Activated naive CD8-positive, alpha-beta T cell treated with anti-CD3 and anti-CD28 coated beads, Interleukin-2, amount 50 U/mL, for 16 hours (primary cell): Measurements from ENCODE around the gene ZNF423.

ENCODE experiments used
- DNase-seq: peaks from one replicate; pipeline ENCODE4 v3.0.0-alpha.2; 2020; ENCODE audit warnings: low read depth, low spot score

ZNF423 gene

DNA sequence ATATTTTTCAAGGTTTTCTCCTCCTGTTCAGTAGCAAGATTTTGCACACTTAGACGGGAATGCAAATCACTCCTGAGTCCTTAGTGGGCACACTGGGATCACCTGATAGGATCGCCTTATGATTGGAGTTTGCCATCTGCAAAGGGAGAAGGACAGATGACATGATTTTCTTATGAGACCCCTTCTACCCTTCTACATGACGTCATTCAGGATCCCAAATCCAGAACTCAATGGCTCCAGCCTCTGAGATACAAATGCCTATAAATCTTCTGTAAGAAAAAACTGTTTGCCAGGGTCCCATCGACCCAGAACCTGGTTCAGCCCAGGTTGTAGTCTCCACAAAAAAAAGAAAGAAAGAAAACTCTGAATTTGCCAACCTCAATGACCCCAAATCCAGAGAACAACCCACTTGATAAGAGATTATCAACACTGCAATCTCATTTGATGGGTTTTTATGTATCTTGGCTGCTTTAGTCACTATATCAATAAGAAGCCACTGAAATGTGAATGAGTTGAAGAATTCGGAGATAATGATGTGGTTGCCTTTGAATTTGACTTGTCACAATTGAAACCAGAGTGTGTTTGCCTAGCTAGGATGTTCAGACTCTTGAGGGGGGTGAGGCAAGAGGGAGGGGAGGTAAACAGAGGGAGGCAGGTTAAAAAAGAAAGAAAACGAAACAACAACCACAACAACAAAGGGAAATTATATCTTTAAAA, 6.7 kb downstream of the ZNF423 start:
- no peak for DNase-seq

DNA sequence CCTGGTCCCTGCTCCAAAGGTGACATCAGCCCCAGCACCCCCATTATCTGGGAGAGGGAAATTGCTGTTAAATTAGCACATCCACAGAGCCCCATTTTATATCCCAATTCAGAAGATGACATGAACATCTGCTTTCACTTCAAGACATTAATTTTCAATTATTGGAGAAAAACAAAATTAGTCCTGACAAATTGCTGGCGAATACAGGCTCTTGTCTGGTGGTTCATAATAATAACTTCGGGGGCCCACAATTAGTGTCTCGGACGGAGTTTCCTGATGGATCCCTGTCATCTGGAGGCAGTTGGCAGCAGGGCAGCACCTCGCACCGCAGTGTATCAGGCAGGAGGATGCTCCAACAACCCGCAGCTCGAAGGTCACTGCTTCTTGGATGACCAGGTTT, 7.4 kb downstream of the ZNF423 start:
- no peak for DNase-seq

DNA sequence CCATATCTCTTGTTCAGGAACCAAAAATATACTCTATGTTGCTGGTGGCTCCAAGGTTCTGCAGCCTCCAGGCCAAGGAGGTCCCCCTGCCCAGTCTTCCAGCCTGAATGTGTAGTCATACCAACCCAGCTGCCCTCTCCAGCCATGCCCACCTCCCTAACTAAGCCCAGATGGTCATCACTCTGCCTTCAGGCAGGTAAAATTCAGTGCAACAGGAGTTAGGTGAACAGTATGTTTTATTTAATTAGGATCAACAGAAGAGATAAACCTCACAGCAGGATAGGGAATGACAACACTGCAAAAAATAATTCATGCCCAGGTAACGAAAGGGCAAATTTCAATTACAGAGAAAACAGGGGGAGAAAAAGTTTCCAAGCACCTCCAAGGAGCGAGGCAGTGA, 9.1 kb downstream of the ZNF423 start:
- no peak for DNase-seq

DNA sequence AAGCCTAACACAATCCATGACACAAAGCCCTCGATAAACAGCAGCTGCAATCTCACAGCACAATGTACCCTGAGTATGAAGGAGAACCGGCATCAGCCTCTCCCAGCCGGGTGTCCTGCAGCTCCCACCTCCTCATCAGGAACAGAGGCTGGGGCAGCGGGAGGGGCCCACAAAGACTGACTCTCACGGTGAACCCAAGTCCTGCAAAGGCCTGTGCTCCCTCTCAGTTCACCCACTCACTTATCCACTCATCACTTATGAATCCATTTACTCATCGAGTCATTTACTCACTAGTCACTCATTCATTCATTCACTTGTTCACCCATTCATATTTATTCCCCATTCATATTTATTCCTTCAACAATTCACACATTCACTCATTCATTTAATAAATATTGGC, 11.6 kb downstream of the ZNF423 start:
- no peak for DNase-seq

DNA sequence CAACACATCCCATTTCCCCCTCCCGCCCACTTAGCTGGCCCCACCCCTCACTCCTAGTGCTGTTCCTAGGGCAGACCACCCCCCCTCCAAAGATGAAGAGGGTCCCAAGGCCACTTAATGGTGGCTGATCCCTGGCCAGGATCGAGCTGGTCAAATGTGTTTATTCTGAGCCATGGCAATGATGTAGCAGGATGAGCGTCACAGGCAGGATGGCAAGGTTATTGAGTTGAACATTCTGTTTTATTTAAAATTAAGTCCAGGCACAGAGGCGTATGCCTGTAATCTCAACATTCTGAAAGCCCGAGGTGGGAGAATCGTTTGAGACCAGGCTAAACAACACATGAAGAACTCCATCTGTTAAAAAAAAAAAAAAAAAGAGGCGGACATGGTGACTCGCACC, 12.2 kb downstream of the ZNF423 start:
- DNase-seq, result no peak

DNA sequence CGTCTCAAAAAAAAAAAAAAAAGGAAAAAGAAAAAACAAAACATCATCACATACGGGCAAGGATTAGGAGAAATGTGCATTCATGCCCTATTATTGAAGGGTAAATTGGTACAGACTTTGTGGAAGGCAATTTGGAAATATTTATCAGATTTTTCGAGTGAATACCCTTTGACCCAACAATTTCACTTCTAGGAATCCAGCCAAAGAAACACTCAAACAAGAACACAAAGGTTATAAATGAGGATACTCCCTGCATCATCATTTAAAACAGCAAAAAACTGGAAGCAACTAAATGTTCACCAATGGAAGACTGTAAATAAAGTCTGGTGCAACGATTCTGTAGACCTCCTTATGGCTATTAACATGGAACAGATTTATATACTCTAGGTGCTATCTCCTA, 12.9 kb downstream of the ZNF423 start:
- DNase-seq, result no peak

DNA sequence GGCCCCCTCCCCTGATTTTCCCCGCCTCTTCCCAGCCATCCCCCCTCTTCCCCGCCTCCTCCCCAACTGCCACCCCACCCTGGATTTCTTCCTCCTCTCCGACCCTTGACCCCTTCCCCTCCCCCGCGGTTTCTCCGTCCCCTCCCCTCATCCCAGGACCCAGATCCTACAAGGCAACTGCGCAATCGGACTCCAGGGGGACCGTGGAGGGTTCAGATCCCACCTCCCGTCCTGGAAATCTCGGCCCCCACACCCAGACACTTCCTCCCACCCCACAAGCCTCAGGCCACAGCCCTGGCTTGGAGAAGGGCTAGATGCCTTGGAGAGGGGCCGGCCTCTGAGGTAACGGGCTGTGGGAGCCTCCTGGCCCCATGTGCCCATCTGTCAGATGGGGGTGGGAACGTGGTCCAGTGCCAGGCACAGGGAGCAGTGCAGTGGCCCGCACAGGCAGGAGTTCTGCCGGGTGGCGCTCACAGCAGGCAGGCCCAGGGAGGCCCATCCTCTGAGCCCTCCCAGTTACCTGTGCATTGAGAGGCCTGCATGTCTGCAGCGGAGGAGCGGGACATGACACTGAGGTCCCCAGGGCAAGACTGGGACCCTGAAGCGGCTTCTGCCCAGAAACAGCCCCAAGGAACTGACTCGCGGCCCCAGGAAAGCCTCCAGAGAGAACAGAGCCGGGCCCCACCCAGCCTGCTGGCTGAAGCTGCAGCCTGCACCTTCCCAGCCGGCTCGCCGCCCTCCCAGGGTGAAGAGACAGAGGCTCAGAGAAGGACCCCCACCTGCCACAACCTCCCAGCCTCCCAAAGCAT, 16.7 kb downstream of the ZNF423 start:
- no peak for DNase-seq

DNA sequence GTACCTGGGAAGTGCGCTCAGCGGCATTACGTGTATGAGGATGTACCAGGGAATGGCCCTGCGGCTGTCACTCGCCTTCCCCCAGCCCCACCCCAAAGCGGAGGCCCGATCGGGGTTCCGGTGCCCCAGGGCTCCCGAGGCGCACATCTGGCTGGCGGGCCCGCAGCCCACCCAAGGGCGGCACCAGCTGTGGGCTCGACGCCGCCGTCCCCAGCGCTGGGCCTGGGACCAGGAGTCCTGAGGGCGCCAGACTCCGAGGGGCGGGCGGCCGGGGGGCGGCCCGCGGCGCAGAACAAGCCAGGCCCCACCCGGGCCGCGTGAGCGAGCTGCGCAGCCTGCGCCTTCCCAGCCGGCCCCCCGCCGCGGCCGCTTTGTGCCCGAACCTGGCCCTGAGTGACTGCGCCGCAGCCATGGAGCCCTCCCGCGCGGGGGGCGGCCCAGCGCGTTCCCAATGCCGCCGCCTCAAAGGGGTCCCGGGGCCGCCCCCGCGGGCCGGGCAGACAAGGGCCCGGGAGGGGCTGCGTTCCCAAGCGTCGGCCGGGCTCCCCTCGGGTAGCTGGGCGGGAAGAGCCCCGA, 17.4 kb downstream of the ZNF423 start:
- DNase-seq, result no peak

DNA sequence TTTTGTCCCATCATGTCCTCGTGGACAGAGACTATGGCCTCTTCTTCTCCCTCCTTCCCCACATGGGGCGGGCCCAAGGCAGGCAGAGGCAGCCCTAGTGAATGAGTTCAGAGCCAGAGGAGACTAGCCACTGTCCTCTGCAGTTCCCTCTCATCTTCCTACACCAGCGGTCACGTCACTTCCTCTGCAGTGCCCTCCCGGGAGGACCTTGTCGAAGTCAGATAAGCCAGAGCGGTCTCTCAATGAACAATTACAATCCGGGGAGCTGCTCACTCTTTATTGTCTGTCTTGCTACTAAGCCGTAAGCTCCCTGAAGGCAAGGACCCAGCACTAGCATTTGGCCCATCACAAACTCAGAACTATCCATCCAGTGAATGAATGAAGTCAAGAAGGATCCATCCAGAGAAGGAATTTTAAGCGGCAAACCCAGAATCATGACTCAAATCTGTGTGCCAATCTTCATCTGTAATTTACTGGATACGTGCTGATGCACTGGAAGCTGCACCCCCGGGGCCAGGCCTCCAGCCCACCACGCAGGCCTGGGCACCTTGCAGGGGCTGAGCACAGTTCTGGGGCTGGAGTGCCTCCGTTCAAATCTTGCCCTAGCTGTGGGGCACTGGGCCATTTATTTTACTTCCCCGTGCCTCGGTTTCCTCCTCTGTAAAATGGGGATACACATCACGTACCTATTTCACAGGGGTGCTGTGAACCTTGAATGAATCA, 18.1 kb downstream of the ZNF423 start:
- DNase-seq, result no peak

DNA sequence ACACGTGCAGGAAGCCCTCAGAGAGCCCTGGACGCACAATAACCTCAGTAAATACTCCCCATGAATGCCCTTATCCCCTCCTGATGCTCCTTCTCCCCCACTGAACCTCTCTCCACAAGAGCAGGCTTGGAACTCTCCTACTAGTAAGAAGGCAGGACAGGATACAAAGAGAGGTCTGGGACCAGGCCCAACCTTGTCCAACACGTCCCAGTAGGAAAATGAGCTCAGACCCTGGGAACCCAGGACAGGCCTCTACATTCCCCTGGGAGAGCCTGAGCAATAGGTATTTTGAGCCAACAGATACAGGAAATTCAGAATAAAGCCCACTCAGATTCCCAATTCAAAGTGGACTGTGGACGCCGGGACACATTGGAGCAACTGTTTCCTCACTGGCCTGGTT, 19.2 kb downstream of the ZNF423 start:
- no peak for DNase-seq

DNA sequence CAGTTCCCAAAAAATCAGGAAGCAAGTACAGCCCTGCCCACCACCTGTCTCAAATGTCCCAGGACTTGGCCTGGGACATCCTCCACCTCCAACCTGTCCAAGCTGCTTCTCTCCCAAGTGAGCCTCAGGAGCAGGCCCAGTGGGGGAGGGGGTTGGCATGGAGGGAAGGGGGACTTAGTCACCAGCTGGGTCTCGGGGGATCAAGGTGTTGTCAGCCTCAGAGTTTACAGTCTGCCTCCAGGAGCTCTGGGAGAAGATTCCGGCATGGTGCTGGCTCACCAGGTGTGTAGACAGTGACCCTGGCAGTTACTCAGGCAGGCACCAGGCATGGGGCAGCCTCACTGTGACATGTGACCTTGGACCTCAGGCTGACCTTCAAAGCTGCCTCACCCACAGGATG, 19.7 kb downstream of the ZNF423 start:
- DNase-seq, result no peak

DNA sequence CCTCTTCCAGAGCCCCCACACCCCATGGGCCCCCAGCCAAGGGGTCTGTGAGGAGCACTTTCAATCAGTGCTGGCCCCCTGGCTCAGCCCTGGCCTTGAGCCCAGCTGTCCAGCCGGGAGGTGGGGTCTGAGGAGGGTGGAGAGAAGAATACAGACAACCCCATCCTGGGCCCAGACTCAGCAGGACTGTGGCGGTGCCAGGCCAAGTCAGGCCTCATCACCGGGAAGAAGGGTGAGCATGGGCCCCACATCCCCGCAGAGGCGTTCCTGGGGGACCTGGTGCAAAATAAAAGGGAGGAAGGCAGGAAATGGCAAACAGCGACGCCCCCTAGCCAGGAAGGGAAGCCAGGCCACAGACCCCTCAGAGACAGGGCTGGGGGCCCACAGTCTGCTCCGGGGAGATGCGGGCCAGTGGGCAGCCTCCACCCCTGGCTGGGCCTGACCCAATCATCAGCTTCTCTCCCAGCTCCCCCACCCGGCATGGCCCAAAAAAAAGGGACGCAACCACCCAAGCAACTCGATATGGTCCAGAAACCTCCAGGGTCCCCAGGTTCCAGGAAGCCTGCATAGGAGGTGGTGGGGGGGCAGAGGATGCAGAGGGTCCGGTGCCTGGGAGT, 20.6 kb downstream of the ZNF423 start:
- DNase-seq, result no peak

DNA sequence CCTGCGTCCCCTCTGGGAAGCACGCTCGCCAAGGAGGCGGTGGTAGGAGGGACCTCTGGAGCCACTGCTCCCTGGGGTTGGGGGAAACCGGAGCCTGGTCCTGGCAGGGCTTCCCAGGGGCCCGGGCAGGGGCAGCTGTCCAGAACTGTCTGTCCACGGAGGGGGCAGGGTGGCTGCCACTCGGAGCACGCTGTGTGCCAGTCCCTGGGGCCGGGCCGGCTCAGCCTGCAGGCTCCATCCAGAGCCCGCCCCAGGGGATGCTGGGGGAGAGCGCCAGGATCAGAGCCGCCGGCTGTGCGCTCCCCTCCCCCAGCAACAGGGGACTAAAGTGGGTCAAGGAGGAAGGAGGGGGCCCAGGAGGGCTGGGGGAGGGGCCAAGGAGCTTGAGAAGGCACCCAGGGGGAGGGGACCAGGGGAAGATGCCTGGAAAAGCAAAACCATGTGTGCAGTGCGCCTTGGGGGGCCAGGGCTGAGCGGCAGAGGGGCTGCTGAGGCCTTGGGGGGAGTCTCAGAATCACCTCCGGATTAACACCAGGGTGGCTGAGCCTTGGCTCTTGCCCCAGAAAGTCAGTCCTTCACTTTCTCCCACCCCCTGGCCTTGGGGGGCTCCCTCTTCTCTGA, 21.3 kb downstream of the ZNF423 start:
- no peak for DNase-seq

DNA sequence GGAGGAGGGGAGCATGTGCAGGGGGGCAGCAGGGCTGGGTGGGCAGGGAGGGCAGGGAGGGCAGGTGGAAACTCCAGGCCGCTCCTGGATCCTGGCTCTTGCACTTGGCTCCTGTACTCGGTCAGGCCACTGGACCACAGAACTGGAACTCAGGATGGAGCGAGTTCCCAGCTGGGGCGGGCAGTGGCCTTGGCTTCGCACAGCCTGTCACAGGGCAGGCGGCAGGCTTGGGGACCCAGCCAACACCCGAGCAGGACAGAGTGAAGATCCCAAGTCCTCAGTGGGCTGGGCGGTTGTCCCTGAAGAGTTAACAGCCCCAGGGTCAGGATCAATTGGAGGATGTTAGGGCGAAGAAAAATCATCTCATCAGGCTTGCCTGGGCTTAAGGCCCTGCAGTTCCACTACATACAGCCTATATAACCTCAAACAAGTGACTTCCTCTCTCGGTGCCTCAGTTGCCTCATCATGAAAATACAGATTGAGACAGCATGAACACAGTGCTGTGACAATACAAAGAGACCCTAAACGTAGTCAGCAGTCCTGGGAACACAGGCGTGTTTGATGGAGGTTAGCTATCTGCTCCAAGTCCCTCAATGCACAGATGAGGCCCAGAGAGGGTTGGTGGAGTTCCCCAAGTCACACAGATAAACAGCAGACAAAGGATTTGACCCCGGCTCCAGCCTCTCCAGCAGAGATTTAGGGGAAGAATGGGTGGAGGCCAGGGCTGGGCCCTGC, 21.9 kb downstream of the ZNF423 start:
- DNase-seq, result no peak

DNA sequence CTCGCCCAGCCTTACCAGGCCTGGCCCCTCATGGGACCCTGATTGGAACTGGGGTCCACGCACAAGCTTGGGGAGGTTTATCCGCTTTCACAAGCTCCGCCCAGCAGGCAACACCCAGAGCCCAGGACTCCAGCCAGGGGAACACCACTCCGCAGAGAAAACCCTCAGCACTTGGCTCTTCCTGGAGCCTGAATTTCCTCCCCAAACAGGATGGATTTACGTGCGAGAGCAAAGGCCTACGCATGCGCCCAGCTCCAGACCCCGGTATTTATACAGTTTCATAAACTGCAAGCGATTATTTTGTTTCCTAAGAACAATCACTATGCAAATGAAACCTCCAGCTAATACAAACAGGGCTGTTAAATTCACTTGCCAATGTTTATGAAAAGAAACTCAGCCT, 22.8 kb downstream of the ZNF423 start:
- DNase-seq, result no peak

DNA sequence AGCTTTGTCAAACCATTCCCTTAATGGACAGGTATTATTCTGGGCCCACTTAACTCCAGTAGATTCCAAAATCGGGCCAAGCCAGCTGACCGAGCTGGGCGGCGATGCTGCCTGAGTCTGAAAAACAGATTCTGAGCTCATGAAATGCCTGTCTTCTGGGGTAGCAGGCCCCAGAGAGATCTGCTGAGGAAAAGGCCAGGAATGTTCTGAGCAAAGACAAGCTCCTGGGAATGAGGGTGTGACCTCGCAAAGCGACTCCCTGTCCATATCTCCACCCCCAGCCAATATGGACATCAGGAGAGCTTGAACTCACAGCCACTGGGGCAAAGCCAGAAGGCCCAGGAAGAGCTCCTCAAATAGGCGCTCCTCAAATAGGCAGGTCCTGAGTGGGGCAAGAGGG, 23.7 kb downstream of the ZNF423 start:
- no peak for DNase-seq

DNA sequence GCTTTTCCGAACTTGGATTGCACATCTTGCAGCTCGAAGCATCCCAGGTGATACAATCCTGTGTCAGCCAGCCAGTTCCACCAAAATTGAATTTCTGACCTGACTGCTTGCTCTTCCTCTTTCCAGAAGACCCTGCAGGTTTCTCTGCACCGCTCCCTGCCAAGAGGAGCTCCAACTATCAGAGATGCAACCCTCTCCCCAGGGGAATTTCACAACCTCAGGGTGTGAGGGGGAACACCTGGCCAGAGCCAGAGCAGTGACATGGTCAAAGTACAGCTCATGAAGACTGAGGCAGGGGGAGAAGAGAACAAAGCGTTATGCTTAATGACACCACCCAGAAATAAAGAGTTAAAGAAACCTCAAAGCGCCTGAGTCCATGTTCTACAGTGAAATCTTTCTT, 25.0 kb downstream of the ZNF423 start:
- no peak for DNase-seq

DNA sequence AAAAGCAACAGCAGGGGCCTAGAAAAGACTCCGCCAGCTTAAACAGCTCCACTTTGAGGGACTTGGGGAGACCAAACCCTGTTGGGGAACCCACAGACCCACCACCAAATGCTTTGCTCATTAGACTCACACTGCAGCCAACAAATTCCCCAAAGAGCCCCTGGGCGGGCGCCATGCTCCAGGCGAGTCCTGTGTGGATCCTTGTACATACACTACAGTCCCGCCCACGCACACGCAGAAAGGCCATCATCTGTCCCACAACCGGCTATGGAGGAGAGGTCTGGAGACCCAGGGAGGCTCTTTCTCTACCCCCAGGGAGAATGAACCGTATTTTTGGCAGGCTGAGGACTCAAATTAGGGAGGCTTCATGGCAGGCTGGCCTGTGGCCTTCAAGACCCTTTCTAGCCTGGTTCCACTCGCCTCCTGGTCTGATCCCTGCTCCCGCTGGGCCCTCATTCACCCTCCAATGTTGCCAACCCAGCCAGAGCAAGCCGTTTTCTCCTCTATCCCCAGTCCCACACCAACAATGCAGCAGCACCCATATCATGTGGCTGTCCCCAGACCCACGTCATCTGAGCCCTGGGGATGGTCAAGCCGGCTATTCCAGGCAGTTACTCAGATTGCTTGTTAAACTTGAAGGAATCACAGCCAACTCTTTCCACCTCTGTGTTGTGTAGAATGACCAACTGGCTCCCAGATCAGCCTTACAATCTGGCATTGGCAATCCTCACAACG, 27.2 kb downstream of the ZNF423 start:
- DNase-seq, result no peak

DNA sequence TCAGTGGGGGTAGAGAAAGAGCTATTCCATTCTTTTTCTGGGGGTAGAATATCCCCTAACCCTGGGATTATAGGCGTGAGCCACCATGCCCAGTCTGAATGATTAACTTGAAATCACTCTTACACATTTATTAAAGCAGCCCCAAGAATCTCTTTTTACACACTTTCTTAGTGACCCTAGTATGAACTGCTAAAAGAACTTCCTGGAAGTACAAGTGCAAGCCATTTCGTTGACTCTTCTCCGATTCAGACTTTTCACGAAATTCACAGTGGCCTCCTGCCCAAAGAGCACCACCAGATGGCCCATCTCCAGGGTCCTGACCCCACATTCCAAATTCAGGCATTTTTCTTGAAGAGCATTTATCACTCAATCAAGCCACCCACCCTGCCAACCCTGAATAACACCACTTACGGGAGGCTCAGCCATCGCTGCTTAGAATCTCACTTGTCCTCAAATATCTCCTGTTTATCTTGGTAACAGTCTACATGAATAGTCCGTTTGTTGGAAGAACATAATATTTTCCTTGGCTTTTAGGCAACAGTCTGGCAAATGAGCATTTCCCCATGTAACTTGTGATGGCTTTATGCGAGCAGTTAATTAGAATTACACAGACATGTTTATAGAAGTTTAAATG, 28.0 kb downstream of the ZNF423 start:
- no peak for DNase-seq

DNA sequence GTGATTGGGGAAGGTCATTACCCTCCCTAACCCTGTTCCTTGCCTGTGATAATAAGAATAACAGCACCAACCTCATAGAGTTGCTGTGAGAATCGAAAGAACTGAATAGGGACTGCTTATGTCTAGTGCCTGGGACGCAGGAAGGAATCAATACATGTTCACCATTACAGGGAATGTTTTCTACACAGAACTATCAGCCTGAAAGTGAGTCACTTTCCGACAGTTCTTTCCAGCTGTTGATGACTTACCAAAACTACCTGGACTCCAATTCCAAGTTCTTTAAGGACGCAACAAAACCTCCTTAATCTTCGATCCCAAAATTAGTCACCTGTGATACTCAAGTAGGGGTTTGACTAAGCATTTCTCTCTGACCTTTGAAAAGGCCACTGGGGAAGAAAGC, 29.4 kb downstream of the ZNF423 start:
- DNase-seq, result no peak
